ENCODE measurements around the gene GRID2IP. TPM values are rescaled to one million over a fixed set of nuclear protein-coding genes. Genes with fewer than 3 reads are reported as not detected.

Gene GRID2IP
- polyA plus RNA-seq, 1 experiment: not detected

DNA sequence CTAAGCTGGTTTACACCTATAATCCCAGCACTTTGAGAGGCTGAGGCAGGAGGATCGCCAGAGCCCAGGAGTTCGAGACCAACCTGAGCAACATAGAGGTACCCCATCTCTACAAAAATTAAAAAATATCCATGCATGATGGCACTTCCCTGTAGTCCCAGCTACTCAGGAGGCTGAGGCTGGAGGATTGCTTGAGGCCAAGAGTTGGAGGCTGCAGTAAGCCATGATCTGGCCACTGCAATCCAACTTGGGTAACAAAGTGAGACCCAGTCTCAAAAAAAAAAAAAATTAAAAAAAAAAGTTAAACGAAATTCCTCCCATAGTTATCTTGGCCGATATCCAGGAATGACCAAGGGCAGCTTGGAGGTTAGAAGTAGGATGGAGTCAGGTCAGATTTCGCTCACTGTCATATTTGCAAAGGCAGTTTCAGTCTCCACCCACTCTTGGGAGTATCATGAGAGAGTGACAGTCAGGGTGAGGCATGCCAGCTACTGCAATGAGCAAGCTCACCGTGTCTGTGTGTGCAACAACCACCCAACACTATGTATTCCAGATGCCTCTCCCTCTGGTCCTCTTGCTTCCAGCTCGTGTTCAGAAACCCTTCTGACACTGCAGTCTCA, 20.0 kb upstream of the GRID2IP start:
- POLR2A ChIA-PET: interaction anchor here (0.7 kb wide), 1 partner anchor 63 kb away, joined by 5 read pairs; no protein-coding TSS in a partner anchor
- CTCF ChIA-PET: interaction anchor here (0.8 kb wide), 1 partner anchor 55 kb away, joined by 3 read pairs; no protein-coding TSS in a partner anchor

GRCh38 chr7:6567886-6568285, 16.6 kb upstream of the GRID2IP start:
- DNase-seq (ENCODE audit: low read depth, low spot score): no peak
- Histone ChIP-seq H3K4me3 (ENCODE audit: low read depth, low read length) (no peak overlapping the region), H3K27ac (ENCODE audit: low read depth, low read length) (no peak overlapping the region), H3K27me3 (ENCODE audit: control insufficient read depth, insufficient read depth, low read length) (peaks cover 7% of the 10 kb centered on the region), H3K9me3 (ENCODE audit: control insufficient read depth, insufficient read depth, low read length) (no peaks in the 10 kb centered on the region; the same call in 1 of the 2 replicates)
- CTCF ChIA-PET: interaction anchor here (0.9 to 1.1 kb wide), 2 partner anchors 9 to 52 kb away, joined by 3 to 4 read pairs; no protein-coding TSS in a partner anchor
- no peak for TF ChIP-seq CTCF (IDR thresholded peaks at IDR 0.05; ENCODE audit: low read depth, low read length)
- POLR2A ChIA-PET: no interaction called here

More for the DNA sequence above, 20.0 kb upstream of the GRID2IP start:
- Histone ChIP-seq H3K27ac (ENCODE audit: low read depth, low read length) (no peak overlapping the region), H3K9me3 (ENCODE audit: control insufficient read depth, insufficient read depth, low read length) (no peaks in the 10 kb centered on the region; the same call in 1 of the 2 replicates), H3K27me3 (ENCODE audit: control insufficient read depth, insufficient read depth, low read length) (peaks cover 3% of the 10 kb centered on the region), H3K4me3 (ENCODE audit: low read depth, low read length) (no peak overlapping the region)
- DNase-seq (ENCODE audit: low read depth, low spot score): no peak
- TF ChIP-seq CTCF (IDR thresholded peaks at IDR 0.05; ENCODE audit: low read depth, low read length): no peak

GRCh38 chr7:6565655-6566054, 14.4 kb upstream of the GRID2IP start:
- POLR2A ChIA-PET: no interaction called here
- Histone ChIP-seq H3K27ac (ENCODE audit: low read depth, low read length) (no peak overlapping the region), H3K4me3 (ENCODE audit: low read depth, low read length) (no peak overlapping the region), H3K27me3 (ENCODE audit: control insufficient read depth, insufficient read depth, low read length) (peaks cover 7% of the 10 kb centered on the region), H3K9me3 (ENCODE audit: control insufficient read depth, insufficient read depth, low read length) (no peaks in the 10 kb centered on the region; the same call in 1 of the 2 replicates)
- CTCF ChIA-PET: interaction anchor here (0.5 kb wide), 1 partner anchor 9 kb away, joined by 6 read pairs; no protein-coding TSS in a partner anchor
- DNase-seq (ENCODE audit: low read depth, low spot score): no peak
- no peak for TF ChIP-seq CTCF (IDR thresholded peaks at IDR 0.05; ENCODE audit: low read depth, low read length)

DNA sequence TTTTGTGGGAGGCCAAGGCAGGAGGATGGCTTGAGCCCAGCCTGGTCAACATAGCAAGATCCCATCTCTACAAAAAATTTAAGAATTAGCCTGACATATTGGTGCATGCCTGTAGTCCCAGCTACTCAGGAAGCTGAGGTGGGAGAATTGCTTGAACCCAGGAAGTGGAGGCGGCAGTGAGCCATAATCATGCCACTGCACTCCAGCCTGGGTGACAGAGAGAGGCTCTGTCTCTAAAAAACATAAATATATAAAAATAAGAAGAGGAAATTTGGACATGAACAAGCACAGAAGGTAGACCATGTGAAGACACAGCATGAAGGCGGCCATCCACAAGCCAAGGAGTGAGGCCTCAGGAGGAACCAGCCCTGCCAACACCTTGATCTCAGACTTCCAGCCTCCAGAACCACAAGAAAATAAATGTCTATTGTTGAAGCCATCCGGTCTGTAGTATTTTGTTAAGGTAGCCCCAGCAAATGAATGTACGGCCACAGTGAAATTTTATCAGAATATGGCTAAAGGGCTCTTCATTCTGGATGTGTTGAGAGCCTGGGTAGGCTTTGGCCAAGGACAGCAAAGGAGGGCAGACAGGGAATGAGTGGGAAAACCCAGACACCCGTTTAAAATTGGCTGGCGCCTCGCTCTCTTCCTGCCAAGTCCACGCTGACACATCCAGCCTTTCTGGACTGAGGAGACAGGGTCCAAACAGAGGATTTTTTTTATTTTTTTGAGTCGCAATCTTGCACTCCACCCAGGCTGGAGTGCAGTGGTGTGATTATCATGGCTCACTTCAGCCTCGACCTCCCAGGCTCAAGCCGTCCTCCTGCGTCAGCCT, 12.9 kb upstream of the GRID2IP start:
- TF ChIP-seq CTCF (IDR thresholded peaks at IDR 0.05; ENCODE audit: low read depth, low read length): no peak
- ChIA-PET CTCF (no interaction called here), POLR2A (no interaction called here)
- Histone ChIP-seq H3K4me3 (ENCODE audit: low read depth, low read length) (no peak overlapping the region), H3K9me3 (ENCODE audit: control insufficient read depth, insufficient read depth, low read length) (no peaks in the 10 kb centered on the region), H3K27ac (ENCODE audit: low read depth, low read length) (no peak overlapping the region), H3K27me3 (ENCODE audit: control insufficient read depth, insufficient read depth, low read length) (peaks cover 7% of the 10 kb centered on the region)
- DNase-seq (ENCODE audit: low read depth, low spot score): no peak

DNA sequence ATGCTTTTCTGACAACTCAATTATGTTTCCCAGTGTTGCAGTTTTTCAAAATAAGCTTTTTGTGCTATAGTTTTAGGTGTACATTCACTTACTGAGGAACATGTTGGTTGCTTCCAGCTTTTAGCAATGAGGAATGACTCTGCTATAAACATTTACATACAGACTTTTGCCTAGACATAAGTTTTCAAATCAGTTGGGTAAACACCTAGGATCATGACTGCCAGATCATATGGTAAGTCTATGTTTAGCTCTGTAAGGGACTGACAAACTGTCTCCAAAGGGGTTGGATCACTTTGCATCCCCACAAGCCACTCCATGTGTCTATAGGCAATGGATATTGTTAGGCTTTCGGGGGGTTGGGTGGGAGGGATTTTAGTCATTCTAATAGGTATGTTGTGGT, 10.8 kb upstream of the GRID2IP start:
- no peak for DNase-seq (ENCODE audit: low read depth, low spot score)
- H3K27me3 ChIP-seq (ENCODE audit: control insufficient read depth, insufficient read depth, low read length): peaks cover 7% of the 10 kb centered on the region
- TF ChIP-seq CTCF (IDR thresholded peaks at IDR 0.05; ENCODE audit: low read depth, low read length): no peak
- H3K9me3 ChIP-seq (ENCODE audit: control insufficient read depth, insufficient read depth, low read length): no peaks in the 10 kb centered on the region
- CTCF ChIA-PET: interaction anchor here (1.5 kb wide), 1 partner anchor 46 kb away, joined by 5 read pairs; no protein-coding TSS in a partner anchor
- POLR2A ChIA-PET: no interaction called here
- H3K4me3 ChIP-seq (ENCODE audit: low read depth, low read length): no peak overlapping the region
- no peak overlapping the region for H3K27ac ChIP-seq (ENCODE audit: low read depth, low read length)
